GM19397 (cell line): ENCODE results near the gene VLDLR.

ENCODE experiments used
- ATAC-seq: cut with Tn5 transposase; IDR thresholded peaks from one replicate; pipeline ENCODE4 v1.9.1; 2021; ENCODE audit warnings: mild to moderate bottlenecking, moderate library complexity; ENCODE audit not compliant: unreplicated experiment

The VLDLR gene

DNA sequence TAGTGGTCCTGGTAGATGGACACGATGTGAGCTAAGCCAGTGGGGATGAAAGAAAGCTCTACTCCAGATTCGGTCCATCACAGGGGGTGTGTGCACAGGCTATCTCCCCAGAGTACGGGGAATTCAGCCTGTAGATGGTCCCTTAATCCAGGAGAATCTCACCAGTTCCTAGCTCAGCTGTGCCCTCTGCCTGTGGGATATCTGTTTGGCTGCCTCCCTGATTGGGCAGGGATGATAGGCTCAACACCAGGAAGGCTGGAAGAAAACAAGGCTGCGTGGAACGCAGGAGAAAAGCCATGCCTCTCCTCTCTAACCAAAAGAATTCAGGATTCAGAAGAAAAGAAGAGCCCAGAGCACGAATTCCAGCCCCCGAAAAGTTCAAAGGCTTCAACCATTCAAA is 40.9 kb downstream of the VLDLR start:
- ATAC-seq, result no peak

DNA sequence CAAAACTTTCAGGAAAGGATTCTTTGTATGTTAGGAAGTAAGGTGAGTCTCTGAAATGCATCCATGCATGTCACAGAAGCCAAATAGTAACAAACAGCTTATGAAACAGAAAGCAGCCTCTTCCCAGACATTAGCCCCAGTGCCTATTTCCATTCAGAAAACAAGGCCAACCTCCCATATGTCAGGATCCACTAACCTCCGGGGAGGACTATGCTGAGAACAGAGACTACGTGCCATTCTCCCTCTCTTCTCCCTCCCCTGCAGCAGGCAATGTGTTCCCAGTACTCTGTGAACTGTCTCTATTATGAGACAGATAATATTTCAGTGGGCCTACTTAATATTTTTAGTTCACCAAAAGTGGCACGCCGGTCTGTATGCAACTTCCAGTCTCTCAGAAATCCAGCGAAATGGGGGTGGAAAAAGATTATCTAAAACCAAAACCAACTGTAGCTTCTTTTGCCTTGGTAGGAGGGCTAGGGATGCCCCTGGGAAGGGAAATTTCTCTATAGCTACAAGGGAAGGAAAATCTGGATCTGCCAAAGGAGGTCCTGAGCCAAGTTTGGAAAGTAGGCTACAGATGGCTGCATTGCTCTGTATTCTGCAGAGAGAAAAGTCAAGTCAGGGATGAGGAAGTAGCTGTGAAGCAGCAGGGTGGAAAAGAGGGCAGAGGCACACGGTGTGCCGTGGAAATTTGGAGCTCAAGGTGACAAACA is 42.0 kb downstream of the VLDLR start:
- ATAC-seq, result no peak

GRCh38 chr9:2664174-2665065 is 42.8 kb downstream of the VLDLR start:
- no peak for ATAC-seq

- ATAC-seq, result no peak
These were observed 45.0 kb downstream of the VLDLR start for GRCh38 chr9:2666569-2666968.

- ATAC-seq, result no peak
These were observed 51.6 kb downstream of the VLDLR start for GRCh38 chr9:2673161-2673560.

DNA sequence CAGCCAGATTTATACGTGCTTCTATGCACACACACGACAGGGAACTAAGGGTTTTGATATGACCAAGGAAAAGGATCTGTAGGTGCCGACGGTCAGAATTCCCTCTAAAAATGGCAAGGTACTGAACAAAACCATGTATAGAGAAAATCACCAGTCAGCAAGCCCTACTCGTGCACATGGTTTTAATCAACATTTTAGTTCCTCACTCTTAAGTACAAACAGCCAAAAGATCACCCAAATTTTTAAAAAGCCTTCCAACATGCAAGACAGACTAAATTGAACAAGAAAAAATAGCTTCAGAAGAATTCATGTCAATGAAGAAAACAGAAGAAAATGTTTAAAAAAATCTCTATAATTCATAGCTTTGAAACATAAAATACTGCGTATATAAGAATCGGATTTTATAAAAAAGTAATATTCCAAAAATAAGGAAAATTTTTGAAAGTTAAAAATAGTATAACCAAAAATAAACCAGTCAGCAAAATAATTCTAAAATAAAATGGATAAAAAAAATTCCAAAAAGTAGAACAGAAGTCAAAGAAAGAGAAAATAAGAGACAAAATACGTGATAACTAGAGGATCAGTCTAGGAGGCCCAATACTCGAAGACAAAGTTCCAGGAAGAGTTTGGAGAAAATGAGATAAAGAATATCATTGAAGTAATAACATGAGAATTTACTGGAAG is 52.7 kb downstream of the VLDLR start:
- no peak for ATAC-seq

DNA sequence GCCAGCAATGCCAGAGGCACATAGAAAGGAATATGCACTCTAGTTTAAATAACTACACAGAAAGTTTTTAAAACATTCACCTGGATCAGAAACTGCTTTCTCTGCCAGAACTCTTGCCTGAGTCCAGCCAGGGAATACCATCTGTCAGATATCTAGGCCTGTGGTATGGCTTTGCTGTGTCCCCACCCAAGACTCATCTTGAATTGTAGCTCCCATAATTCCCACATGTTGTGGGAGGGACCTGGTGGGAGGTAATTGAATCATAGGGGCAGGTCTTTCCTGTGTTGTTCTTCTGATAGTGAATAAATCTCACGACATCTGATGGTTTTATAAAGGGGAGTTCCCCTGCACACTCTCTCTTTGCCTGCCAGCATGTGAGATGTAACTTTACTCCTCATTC is 54.2 kb downstream of the VLDLR start:
- no peak for ATAC-seq

DNA sequence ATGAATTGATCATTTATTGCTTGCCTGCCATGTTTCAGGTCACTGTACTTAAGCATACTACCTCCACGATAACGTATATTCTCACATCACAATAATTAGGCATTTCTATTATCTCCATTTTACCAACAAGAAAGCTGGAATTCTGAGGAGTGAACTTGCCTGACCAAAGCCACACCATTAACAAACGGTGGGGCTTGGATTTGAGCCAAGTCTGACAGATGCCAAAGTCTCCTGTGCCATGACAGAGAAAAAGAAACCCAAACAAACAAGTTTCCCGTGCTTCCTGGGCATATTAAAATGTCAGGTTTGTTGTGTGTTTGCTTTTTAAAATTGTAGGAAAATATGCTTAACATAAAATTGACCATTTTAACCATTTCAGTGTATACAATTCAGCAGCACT is 54.9 kb downstream of the VLDLR start:
- no peak for ATAC-seq

GRCh38 chr9:2677915-2678889 is 56.6 kb downstream of the VLDLR start:
- ATAC-seq, result no peak

DNA sequence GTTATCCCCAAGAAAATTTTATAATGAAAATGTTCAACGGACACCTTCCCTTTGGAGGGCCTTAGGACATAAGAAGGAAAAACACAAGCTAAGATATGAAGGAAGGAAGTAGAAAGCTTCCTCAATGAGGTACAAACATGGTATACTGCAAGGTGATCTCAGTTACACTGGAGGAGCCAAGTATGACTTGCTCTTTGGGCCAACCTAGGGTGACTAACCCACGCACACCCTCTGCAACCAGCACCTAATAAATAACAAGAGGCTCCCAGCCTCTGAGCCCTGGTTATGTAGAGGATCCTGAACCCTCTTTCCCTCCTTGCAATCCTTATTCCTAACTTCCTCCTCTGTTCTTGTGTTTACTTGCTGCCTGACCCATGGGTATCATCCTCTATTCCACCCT is 57.4 kb downstream of the VLDLR start:
- ATAC-seq, result no peak

GRCh38 chr9:2681981-2682380 is 60.4 kb downstream of the VLDLR start:
- ATAC-seq, result no peak

DNA sequence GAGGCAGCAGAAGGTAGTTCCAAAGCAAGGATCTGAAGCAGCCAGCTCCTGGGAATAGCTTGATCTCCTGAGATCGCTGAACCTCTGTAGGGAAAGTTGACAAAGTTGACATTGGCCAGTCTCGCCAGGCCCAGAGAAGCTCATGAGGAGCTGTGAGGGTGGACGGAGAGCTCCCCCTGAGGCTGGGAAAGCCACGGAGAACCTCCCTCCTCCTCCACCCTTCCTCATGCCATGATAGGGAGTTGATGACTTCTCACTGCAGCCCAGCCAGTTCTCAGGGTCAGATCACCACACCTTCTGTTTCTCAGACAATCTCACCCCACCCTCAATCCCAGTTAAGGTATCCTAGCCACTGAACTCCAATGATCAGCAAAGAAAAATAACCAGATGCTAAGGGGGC is 65.3 kb downstream of the VLDLR start:
- ATAC-seq, result no peak

DNA sequence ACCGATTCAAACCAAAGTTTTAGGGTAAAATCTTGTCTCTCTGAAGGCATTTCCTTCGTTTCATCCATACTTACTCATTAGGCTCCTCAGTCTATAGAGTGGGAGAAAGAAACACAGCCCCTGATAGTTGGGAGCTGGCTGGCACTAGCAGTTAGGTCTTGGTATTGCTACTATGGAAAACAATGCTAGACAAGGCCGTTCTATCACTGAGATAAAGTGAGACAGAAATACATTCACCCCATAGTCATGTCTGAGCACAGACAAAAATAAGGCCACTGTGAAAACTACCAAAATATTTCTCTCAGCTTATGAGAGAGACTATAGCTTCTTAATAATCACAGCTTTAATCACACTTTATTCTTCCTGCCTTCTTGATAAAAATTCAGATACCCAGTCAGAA is 67.0 kb downstream of the VLDLR start:
- no peak for ATAC-seq

- no peak for ATAC-seq
These were observed 69.6 kb downstream of the VLDLR start for GRCh38 chr9:2691212-2691611.

- no peak for ATAC-seq
These were observed 70.0 kb downstream of the VLDLR start for GRCh38 chr9:2691626-2692025.

GRCh38 chr9:2693056-2693455 is 71.5 kb downstream of the VLDLR start:
- no peak for ATAC-seq

GRCh38 chr9:2697492-2697891 is 75.9 kb downstream of the VLDLR start:
- peak; percentile 80 for ATAC-seq

- no peak for ATAC-seq
These were observed 78.8 kb downstream of the VLDLR start for GRCh38 chr9:2700398-2700797.

- ATAC-seq, result no peak
These were observed 79.4 kb downstream of the VLDLR start for GRCh38 chr9:2700909-2701550.

- no peak for ATAC-seq
These were observed 82.9 kb downstream of the VLDLR start for GRCh38 chr9:2704504-2704903.
